Uterus (tissue), 4 donors: ENCODE measurements around the gene TMEM52B. TPM values are rescaled to one million over a fixed set of nuclear protein-coding genes. Genes with fewer than 3 reads are reported as not detected.

ENCODE experiments used
- DNase-seq, 2 donors: peaks; one replicate each; pipeline ENCODE4 v3.0.0-alpha.2; 2019 to 2020
- H3K27ac ChIP-seq, 2 donors: fragments of 200-600 bp; sonication (generic); 1 replicate in 1 of 2; 2 replicates in 1 of 2; pipeline ENCODE4 v1.5.1; 2016 to 2018
- H3K27me3 ChIP-seq, 2 donors: fragments of 200-600 bp; sonication (generic); one replicate each; pipeline ENCODE4 v1.5.1; 2018 to 2019; ENCODE audit warnings: control low read depth in 1 of 2
- H3K36me3 ChIP-seq, 2 donors: fragments of 200-600 bp; sonication (generic); one replicate each; pipeline ENCODE4 v1.5.1; 2019; ENCODE audit warnings: control low read depth in 1 of 2
- H3K4me1 ChIP-seq, 2 donors: fragments of 200-600 bp; sonication (generic); one replicate each; pipeline ENCODE4 v1.5.1; 2018 to 2019; ENCODE audit warnings: control low read depth in 1 of 2
- H3K4me3 ChIP-seq, 2 donors: fragments of 200-600 bp; sonication (generic); 1 replicate in 1 of 2; 2 replicates in 1 of 2; pipeline ENCODE4 v1.5.1; 2018 to 2019; ENCODE audit warnings: mild to moderate bottlenecking in 1 of 2
- H3K9me3 ChIP-seq, 2 donors: fragments of 200-600 bp; sonication (generic); one replicate each; pipeline ENCODE4 v1.5.1; 2019; ENCODE audit warnings: control low read depth in 1 of 2
- CTCF ChIP-seq, 4 experiments: fragments of 200-600 bp in 2 of 4; fragments of 450-650 bp in 2 of 4; sonication (generic) in 2 of 4; IDR thresholded peaks; one replicate each; pipeline ENCODE4 v1.5.1; 2016 to 2019; ENCODE audit warnings: antibody characterized with exemption in 4 of 4, mild to moderate bottlenecking in 2 of 4, moderate library complexity in 1 of 4
- POLR2A ChIP-seq, 2 donors: fragments of 450-650 bp; IDR thresholded peaks; one replicate each; pipeline ENCODE4 v1.6.1; 2016; ENCODE audit warnings: antibody characterized with exemption in 2 of 2, mild to moderate bottlenecking in 1 of 2, moderate library complexity in 1 of 2
- intact Hi-C: fragments of 100-400 bp; cut with DNase I; formaldehyde crosslinking; loops from one replicate; pipeline ENCODE4 v1.15.1; 2023; ENCODE audit warnings: low total_unique reads
- total RNA-seq, 4 donors: library from RNA; depleted of rRNA in 3 of 4; stranded (reverse); fragments of >200 nt in 3 of 4; gene quantifications; one replicate each; pipeline versions ENCODE4 v1.1.0 to v1.2.4, GENCODE V29; 2014 to 2023
- donor health status: DM: yes; HTN: yes; CAD: no.

TMEM52B gene
- total RNA-seq, 4 donors from 2014 or later = not detected

- no peaks in the 10 kb centered on the region for H3K9me3 ChIP-seq
- no peaks in the 10 kb centered on the region for H3K4me1 ChIP-seq
- H3K36me3 ChIP-seq = no peaks in the 10 kb centered on the region
- no peak overlapping the region for H3K27ac ChIP-seq
- peak in 1 of 2 donors; percentile 44 for DNase-seq
- intact Hi-C loops = no loop called here
- no peak overlapping the region for H3K4me3 ChIP-seq
- H3K27me3 ChIP-seq = no peaks in the 10 kb centered on the region
- TF ChIP-seq CTCF (IDR thresholded peaks at IDR 0.05) (no peak), POLR2A (IDR thresholded peaks at IDR 0.05) (no peak)
Measured at GRCh38 chr12:10189653-10190052, 10.8 kb downstream of the TMEM52B start.

- intact Hi-C loops = no loop called here
- TF ChIP-seq CTCF (IDR thresholded peaks at IDR 0.05) = peak; percentile 50 to 76 (median 69)
- no peak for TF ChIP-seq POLR2A (IDR thresholded peaks at IDR 0.05)
- Histone ChIP-seq H3K9me3 (no peaks in the 10 kb centered on the region), H3K4me1 (no peaks in the 10 kb centered on the region), H3K27me3 (no peaks in the 10 kb centered on the region), H3K4me3 (no peak overlapping the region), H3K36me3 (no peaks in the 10 kb centered on the region), H3K27ac (no peak overlapping the region)
- DNase-seq = peak; percentile 36 to 37
Measured at GRCh38 chr12:10190558-10191388, 11.9 kb downstream of the TMEM52B start.

GRCh38 chr12:10191865-10192264 is 13.0 kb downstream of the TMEM52B start:
- TF ChIP-seq CTCF (IDR thresholded peaks at IDR 0.05) (no peak), POLR2A (IDR thresholded peaks at IDR 0.05) (no peak)
- no peaks in the 10 kb centered on the region for H3K4me1 ChIP-seq
- H3K27me3 ChIP-seq = no peaks in the 10 kb centered on the region
- H3K4me3 ChIP-seq = no peak overlapping the region
- no peak for DNase-seq
- H3K27ac ChIP-seq = no peak overlapping the region
- no peaks in the 10 kb centered on the region for H3K36me3 ChIP-seq
- H3K9me3 ChIP-seq = no peaks in the 10 kb centered on the region
- intact Hi-C loops = no loop called here

- H3K4me1 ChIP-seq = no peaks in the 10 kb centered on the region
- intact Hi-C loops = no loop called here
- no peaks in the 10 kb centered on the region for H3K9me3 ChIP-seq
- H3K4me3 ChIP-seq = no peak overlapping the region
- H3K27me3 ChIP-seq = no peaks in the 10 kb centered on the region
- DNase-seq = no peak
- no peaks in the 10 kb centered on the region for H3K36me3 ChIP-seq
- TF ChIP-seq CTCF (IDR thresholded peaks at IDR 0.05) (no peak), POLR2A (IDR thresholded peaks at IDR 0.05) (no peak)
- no peak overlapping the region for H3K27ac ChIP-seq
Measured at GRCh38 chr12:10194160-10194670, 15.4 kb downstream of the TMEM52B start.

- H3K36me3 ChIP-seq = no peaks in the 10 kb centered on the region
- intact Hi-C loops = no loop called here
- H3K9me3 ChIP-seq = no peaks in the 10 kb centered on the region
- no peaks in the 10 kb centered on the region for H3K4me1 ChIP-seq
- DNase-seq = no peak
- H3K4me3 ChIP-seq = no peak overlapping the region
- no peak overlapping the region for H3K27ac ChIP-seq
- TF ChIP-seq POLR2A (IDR thresholded peaks at IDR 0.05) = no peak
- no peak for TF ChIP-seq CTCF (IDR thresholded peaks at IDR 0.05)
- H3K27me3 ChIP-seq = no peaks in the 10 kb centered on the region
Measured at GRCh38 chr12:10196210-10196609, 17.4 kb downstream of the TMEM52B start.
